ENCODE results near the gene FCGBP.

FCGBP gene

DNA sequence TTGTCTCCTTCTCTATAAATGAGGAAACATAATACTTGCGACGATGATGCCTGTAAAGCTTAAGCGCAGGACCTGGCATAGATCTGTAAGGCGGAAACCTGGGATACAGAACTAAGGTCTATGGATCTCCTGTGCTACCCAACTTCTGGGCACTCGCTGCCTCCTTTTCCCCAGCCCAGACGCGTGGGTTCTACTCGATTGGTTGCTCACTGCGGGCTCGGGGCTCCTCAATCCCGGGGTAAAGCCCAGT is 35.9 kb upstream of the FCGBP start:
- Histone ChIP-seq H3K27ac (ENCODE audit: insufficient read depth in 1 of 2, low read depth in 1 of 2, low read length in 2 of 2, poor library complexity in 1 of 2, severe bottlenecking in 2 of 2) (peak overlapping the region in 1 of 2 experiments; percentile 99), H3K27me3 (replicated peaks in 2 of 5; ENCODE audit: control insufficient read depth in 4 of 5, insufficient read depth in 5 of 5, low read length in 4 of 5) (peaks cover 0 to 43% (median 6%) of the 10 kb centered on the region in 5 experiments), H3K4me1 (ENCODE audit: control extremely low read depth in 1 of 4, control insufficient read depth in 4 of 4, insufficient read depth in 4 of 4, low read length in 3 of 4) (peaks cover 4 to 19% (median 17%) of the 10 kb centered on the region in 4 experiments), H3K9me3 (ENCODE audit: control extremely low read depth in 1 of 5, control insufficient read depth in 4 of 5, insufficient read depth in 2 of 5, low read depth in 1 of 5, low read length in 4 of 5) (no peaks in the 10 kb centered on the region), H3K4me3 (ENCODE audit: control insufficient read depth in 1 of 7, extremely low read depth in 1 of 7, insufficient read depth in 4 of 7, low read depth in 2 of 7, low read length in 6 of 7) (peak overlapping the region; percentile 22 to 98 (median 84)), H3K36me3 (ENCODE audit: control insufficient read depth in 4 of 4, insufficient read depth in 4 of 4, low read length in 3 of 4) (peaks cover 1 to 30% (median 21%) of the 10 kb centered on the region in 4 experiments)
- DNase-seq: peak in 2 of 3 donors; percentile 65 to 75
- ChIA-PET POLR2A (interaction anchor here (0.6 to 1.4 kb wide), 4 partner anchors 22 to 152 kb away, joined by 3 read pairs; partner anchors contain the start of gene ZNF546), CTCF (interaction anchor here (0.5 to 2.1 kb wide), 25 partner anchors 9 to 1825 kb away, joined by 3 to 16 read pairs (median 3); partner anchors contain the start of genes FBL, ZNF780A and ZNF780B)
- 8% methylated on average over 10 of the region's 11 CpGs for WGBS (ENCODE audit: insufficient coverage)

DNA sequence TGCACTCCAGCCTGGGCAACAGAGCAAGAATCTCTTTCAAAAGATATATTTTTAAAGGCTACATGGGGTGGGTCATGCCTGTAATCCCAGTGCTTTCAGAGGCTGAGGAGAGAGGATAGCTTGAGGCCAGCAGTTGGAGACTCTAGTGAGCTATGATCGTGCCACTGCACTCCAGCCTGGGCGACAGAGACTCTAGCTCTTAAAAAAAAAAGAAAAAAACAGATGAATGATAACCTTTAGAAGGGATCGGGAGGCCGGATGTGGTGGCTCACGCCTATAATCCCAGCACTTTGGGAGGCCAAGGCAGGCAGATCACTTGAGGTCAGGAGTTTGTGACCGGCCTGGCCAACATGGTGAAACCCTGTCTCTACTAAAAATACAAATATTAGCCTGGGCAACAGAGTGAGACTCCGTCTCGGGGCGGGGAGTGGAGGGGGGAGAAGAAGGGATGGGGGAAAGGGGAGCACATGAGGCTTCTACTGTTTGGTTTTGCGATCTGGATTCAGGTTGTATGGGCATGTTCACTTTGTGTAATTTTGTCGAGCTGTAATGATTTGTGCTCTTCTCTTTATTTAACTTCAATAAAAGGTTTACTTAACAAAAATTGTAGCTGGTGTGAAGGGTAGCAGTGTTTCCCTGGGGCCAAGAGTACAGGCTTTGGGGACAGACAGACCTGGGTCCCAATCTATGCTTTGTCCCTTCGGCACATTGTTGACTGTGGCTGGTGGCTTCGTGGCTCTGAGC is 35.4 kb upstream of the FCGBP start:
- CTCF ChIA-PET: interaction anchor here (0.5 to 2.1 kb wide), 22 partner anchors 8 to 1825 kb away, joined by 3 to 16 read pairs (median 3); partner anchors contain the start of genes ZNF780A and ZNF780B
- peak overlapping the region in 1 of 2 experiments; percentile 99 for H3K27ac ChIP-seq (ENCODE audit: insufficient read depth in 1 of 2, low read depth in 1 of 2, low read length in 2 of 2, poor library complexity in 1 of 2, severe bottlenecking in 2 of 2)
- WGBS (ENCODE audit: insufficient coverage): 74% methylated on average over 8 of the region's 13 CpGs
- POLR2A ChIA-PET: interaction anchor here (0.6 to 1.4 kb wide), 5 partner anchors 22 to 508 kb away, joined by 3 to 4 read pairs (median 3); partner anchors contain the start of gene ZNF546
- peak overlapping the region in 6 of 7 experiments; percentile 65 to 98 (median 86) for H3K4me3 ChIP-seq (ENCODE audit: control insufficient read depth in 1 of 7, extremely low read depth in 1 of 7, insufficient read depth in 4 of 7, low read depth in 2 of 7, low read length in 6 of 7)
- DNase-seq: no peak
- peaks cover 4 to 19% (median 17%) of the 10 kb centered on the region in 4 experiments for H3K4me1 ChIP-seq (ENCODE audit: control extremely low read depth in 1 of 4, control insufficient read depth in 4 of 4, insufficient read depth in 4 of 4, low read length in 3 of 4)
- peaks cover 0 to 27% (median 18%) of the 10 kb centered on the region in 4 experiments for H3K36me3 ChIP-seq (ENCODE audit: control insufficient read depth in 4 of 4, insufficient read depth in 4 of 4, low read length in 3 of 4)
- peaks cover 0 to 46% (median 6%) of the 10 kb centered on the region in 5 experiments for H3K27me3 ChIP-seq (replicated peaks in 2 of 5; ENCODE audit: control insufficient read depth in 4 of 5, insufficient read depth in 5 of 5, low read length in 4 of 5)
- H3K9me3 ChIP-seq (ENCODE audit: control extremely low read depth in 1 of 5, control insufficient read depth in 4 of 5, insufficient read depth in 2 of 5, low read depth in 1 of 5, low read length in 4 of 5): no peaks in the 10 kb centered on the region

DNA sequence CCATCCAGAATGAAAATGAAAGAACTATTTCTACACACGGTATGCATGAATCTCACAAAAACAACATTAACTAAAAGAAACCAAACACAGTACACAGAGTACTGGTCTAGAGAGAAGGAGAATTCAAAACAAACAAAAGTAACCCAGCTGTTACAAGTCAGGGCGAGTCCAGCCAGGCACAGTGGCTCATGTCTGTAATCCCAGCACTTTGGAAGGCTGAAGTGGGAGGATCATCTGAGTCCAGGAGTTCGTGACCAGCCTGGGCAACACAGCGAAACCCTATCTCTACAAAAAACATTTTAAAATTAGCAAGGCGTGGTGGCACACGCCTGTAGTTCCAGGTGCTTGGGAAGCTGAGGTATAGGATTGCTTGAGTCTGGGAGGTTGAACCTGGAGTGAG is 34.8 kb upstream of the FCGBP start:
- H3K27ac ChIP-seq (ENCODE audit: insufficient read depth in 1 of 2, low read depth in 1 of 2, low read length in 2 of 2, poor library complexity in 1 of 2, severe bottlenecking in 2 of 2): no peak overlapping the region
- DNase-seq: no peak
- no peak overlapping the region for H3K4me3 ChIP-seq (ENCODE audit: control insufficient read depth in 1 of 7, extremely low read depth in 1 of 7, insufficient read depth in 4 of 7, low read depth in 2 of 7, low read length in 6 of 7)
- ChIA-PET POLR2A (interaction anchor here (0.6 kb wide), 1 partner anchor 509 kb away, joined by 4 read pairs; no protein-coding TSS in a partner anchor), CTCF (interaction anchor here (0.9 to 1.3 kb wide), 3 partner anchors 9 to 44 kb away, joined by 3 read pairs; no protein-coding TSS in a partner anchor)
- peaks cover 0 to 21% (median 13%) of the 10 kb centered on the region in 4 experiments for H3K36me3 ChIP-seq (ENCODE audit: control insufficient read depth in 4 of 4, insufficient read depth in 4 of 4, low read length in 3 of 4)
- no peaks in the 10 kb centered on the region for H3K9me3 ChIP-seq (ENCODE audit: control extremely low read depth in 1 of 5, control insufficient read depth in 4 of 5, insufficient read depth in 2 of 5, low read depth in 1 of 5, low read length in 4 of 5)
- peaks cover 4 to 19% (median 17%) of the 10 kb centered on the region in 4 experiments for H3K4me1 ChIP-seq (ENCODE audit: control extremely low read depth in 1 of 4, control insufficient read depth in 4 of 4, insufficient read depth in 4 of 4, low read length in 3 of 4)
- WGBS (ENCODE audit: insufficient coverage): 100% methylated on average over 1 of the region's 6 CpGs
- peaks cover 0 to 46% (median 6%) of the 10 kb centered on the region in 5 experiments for H3K27me3 ChIP-seq (replicated peaks in 2 of 5; ENCODE audit: control insufficient read depth in 4 of 5, insufficient read depth in 5 of 5, low read length in 4 of 5)

DNA sequence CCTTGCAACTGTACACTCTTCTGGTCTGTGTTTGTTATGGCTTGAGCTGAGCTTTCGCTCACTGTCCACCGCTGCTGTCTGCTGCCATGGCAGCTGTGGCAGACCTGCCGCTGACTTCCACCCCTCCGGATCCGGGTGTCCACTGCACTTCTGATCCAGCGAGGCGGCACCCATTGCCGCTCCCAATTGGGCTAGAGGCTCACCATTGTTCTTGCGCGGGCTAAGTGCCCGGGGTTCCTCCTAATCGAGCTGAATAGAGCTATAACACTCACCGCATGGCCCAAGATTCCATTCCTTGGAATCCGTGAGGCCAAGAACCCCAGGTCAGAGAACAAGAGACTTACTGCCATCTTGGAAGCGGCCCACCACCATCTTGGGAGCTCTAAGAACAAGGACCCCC is 34.4 kb upstream of the FCGBP start:
- Histone ChIP-seq H3K4me1 (ENCODE audit: control extremely low read depth in 1 of 4, control insufficient read depth in 4 of 4, insufficient read depth in 4 of 4, low read length in 3 of 4) (peaks cover 4 to 19% (median 17%) of the 10 kb centered on the region in 4 experiments), H3K4me3 (ENCODE audit: control insufficient read depth in 1 of 7, extremely low read depth in 1 of 7, insufficient read depth in 4 of 7, low read depth in 2 of 7, low read length in 6 of 7) (no peak overlapping the region), H3K9me3 (ENCODE audit: control extremely low read depth in 1 of 5, control insufficient read depth in 4 of 5, insufficient read depth in 2 of 5, low read depth in 1 of 5, low read length in 4 of 5) (no peaks in the 10 kb centered on the region), H3K36me3 (ENCODE audit: control insufficient read depth in 4 of 4, insufficient read depth in 4 of 4, low read length in 3 of 4) (peaks cover 0 to 16% (median 9%) of the 10 kb centered on the region in 4 experiments), H3K27ac (ENCODE audit: insufficient read depth in 1 of 2, low read depth in 1 of 2, low read length in 2 of 2, poor library complexity in 1 of 2, severe bottlenecking in 2 of 2) (no peak overlapping the region), H3K27me3 (replicated peaks in 2 of 5; ENCODE audit: control insufficient read depth in 4 of 5, insufficient read depth in 5 of 5, low read length in 4 of 5) (peaks cover 0 to 46% (median 6%) of the 10 kb centered on the region in 5 experiments)
- CTCF ChIA-PET: interaction anchor here (0.9 to 1.3 kb wide), 3 partner anchors 10 to 43 kb away, joined by 3 read pairs; no protein-coding TSS in a partner anchor
- DNase-seq: no peak
- 100% methylated on average over 12 of the region's 15 CpGs for WGBS (ENCODE audit: insufficient coverage)
- POLR2A ChIA-PET: no interaction called here

DNA sequence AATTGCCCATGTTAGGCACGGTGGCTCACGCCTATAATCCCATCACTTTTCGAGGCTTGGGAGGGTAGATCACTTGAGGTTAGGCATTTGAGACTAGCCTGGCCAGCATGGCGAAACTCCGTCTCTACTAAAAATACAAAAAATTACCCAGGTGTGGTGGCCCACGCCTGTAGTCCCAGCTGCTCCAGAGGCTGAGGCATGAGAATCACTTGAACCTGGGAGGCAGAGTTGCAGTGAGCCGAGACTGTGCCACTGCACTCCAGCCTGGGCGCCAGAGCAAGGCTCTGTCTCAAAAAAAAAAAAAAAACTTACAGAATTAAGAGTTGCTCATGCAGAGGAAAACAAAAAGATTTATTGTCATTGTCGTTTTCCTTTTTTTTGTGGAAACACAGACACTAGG is 33.1 kb upstream of the FCGBP start:
- peaks cover 4 to 19% (median 17%) of the 10 kb centered on the region in 4 experiments for H3K4me1 ChIP-seq (ENCODE audit: control extremely low read depth in 1 of 4, control insufficient read depth in 4 of 4, insufficient read depth in 4 of 4, low read length in 3 of 4)
- no peak overlapping the region for H3K27ac ChIP-seq (ENCODE audit: insufficient read depth in 1 of 2, low read depth in 1 of 2, low read length in 2 of 2, poor library complexity in 1 of 2, severe bottlenecking in 2 of 2)
- ChIA-PET POLR2A (no interaction called here), CTCF (no interaction called here)
- 80% methylated on average over 5 of the region's 9 CpGs for whole genome bisulfite sequencing (ENCODE audit: insufficient coverage)
- DNase-seq: no peak
- H3K4me3 ChIP-seq (ENCODE audit: control insufficient read depth in 1 of 7, extremely low read depth in 1 of 7, insufficient read depth in 4 of 7, low read depth in 2 of 7, low read length in 6 of 7): no peak overlapping the region
- no peaks in the 10 kb centered on the region for H3K9me3 ChIP-seq (ENCODE audit: control extremely low read depth in 1 of 5, control insufficient read depth in 4 of 5, insufficient read depth in 2 of 5, low read depth in 1 of 5, low read length in 4 of 5)
- H3K27me3 ChIP-seq (replicated peaks in 2 of 5; ENCODE audit: control insufficient read depth in 4 of 5, insufficient read depth in 5 of 5, low read length in 4 of 5): peaks cover 0 to 51% (median 6%) of the 10 kb centered on the region in 5 experiments
- H3K36me3 ChIP-seq (ENCODE audit: control insufficient read depth in 4 of 4, insufficient read depth in 4 of 4, low read length in 3 of 4): peaks cover 0 to 4% (median 4%) of the 10 kb centered on the region in 4 experiments

DNA sequence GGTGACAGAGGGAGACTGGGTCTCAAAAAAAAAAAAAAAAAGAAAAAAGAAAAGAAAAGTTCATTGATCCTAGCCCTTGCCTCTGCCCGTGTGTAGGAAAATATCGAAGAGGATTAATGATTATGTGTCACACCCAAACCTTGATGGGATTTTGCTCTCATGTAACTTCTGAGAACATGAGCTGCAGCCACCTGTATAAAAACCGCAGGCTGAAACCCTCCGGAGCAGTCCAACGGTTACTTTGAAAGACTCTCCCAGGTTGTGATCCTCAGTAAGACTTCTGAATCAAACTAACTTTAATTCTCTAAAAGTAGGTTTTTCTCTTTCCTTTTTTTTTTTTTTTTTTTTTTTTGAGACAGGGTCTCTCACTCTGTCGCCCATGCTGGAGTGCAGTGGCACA is 32.2 kb upstream of the FCGBP start:
- Histone ChIP-seq H3K4me3 (ENCODE audit: control insufficient read depth in 1 of 7, extremely low read depth in 1 of 7, insufficient read depth in 4 of 7, low read depth in 2 of 7, low read length in 6 of 7) (no peak overlapping the region), H3K27me3 (replicated peaks in 2 of 5; ENCODE audit: control insufficient read depth in 4 of 5, insufficient read depth in 5 of 5, low read length in 4 of 5) (peaks cover 0 to 60% (median 6%) of the 10 kb centered on the region in 5 experiments), H3K27ac (ENCODE audit: insufficient read depth in 1 of 2, low read depth in 1 of 2, low read length in 2 of 2, poor library complexity in 1 of 2, severe bottlenecking in 2 of 2) (no peak overlapping the region), H3K4me1 (ENCODE audit: control extremely low read depth in 1 of 4, control insufficient read depth in 4 of 4, insufficient read depth in 4 of 4, low read length in 3 of 4) (peaks cover 1 to 13% (median 11%) of the 10 kb centered on the region in 4 experiments), H3K9me3 (ENCODE audit: control extremely low read depth in 1 of 5, control insufficient read depth in 4 of 5, insufficient read depth in 2 of 5, low read depth in 1 of 5, low read length in 4 of 5) (peaks cover 0 to 5% (median 0%) of the 10 kb centered on the region in 5 experiments), H3K36me3 (ENCODE audit: control insufficient read depth in 4 of 4, insufficient read depth in 4 of 4, low read length in 3 of 4) (no peaks in the 10 kb centered on the region)
- WGBS (ENCODE audit: insufficient coverage): 97% methylated on average over 6 of the region's 6 CpGs
- CTCF ChIA-PET: no interaction called here
- no peak for DNase-seq
- POLR2A ChIA-PET: interaction anchor here (0.6 kb wide), 1 partner anchor 182 kb away, joined by 3 read pairs; no protein-coding TSS in a partner anchor

DNA sequence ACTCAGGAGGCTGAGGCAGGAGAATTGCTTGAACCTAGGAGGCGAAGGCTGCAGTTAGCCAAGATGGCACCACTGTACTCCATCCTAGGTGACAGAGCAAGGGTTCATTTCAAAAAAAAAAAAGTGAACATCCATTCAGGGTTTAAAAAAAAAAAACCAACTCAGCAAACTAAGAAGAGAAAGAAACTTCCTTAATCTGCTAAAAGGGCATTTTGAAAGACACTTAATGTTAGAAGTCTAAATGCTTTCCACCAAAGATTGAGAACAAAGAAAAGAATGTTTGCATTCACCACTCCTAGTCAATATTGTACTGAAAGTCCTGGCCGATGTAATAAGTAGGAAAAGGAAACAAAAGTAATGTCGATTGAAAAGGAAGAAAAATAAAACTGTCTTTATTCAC is 29.5 kb upstream of the FCGBP start:
- POLR2A ChIA-PET: no interaction called here
- H3K27ac ChIP-seq (ENCODE audit: insufficient read depth in 1 of 2, low read depth in 1 of 2, low read length in 2 of 2, poor library complexity in 1 of 2, severe bottlenecking in 2 of 2): no peak overlapping the region
- no peaks in the 10 kb centered on the region for H3K4me1 ChIP-seq (ENCODE audit: control extremely low read depth in 1 of 4, control insufficient read depth in 4 of 4, insufficient read depth in 4 of 4, low read length in 3 of 4)
- no peak overlapping the region for H3K4me3 ChIP-seq (ENCODE audit: control insufficient read depth in 1 of 7, extremely low read depth in 1 of 7, insufficient read depth in 4 of 7, low read depth in 2 of 7, low read length in 6 of 7)
- CTCF ChIA-PET: no interaction called here
- H3K9me3 ChIP-seq (ENCODE audit: control extremely low read depth in 1 of 5, control insufficient read depth in 4 of 5, insufficient read depth in 2 of 5, low read depth in 1 of 5, low read length in 4 of 5): peaks cover 0 to 8% (median 0%) of the 10 kb centered on the region in 5 experiments
- H3K36me3 ChIP-seq (ENCODE audit: control insufficient read depth in 4 of 4, insufficient read depth in 4 of 4, low read length in 3 of 4): no peaks in the 10 kb centered on the region
- peaks cover 0 to 69% (median 12%) of the 10 kb centered on the region in 5 experiments for H3K27me3 ChIP-seq (replicated peaks in 2 of 5; ENCODE audit: control insufficient read depth in 4 of 5, insufficient read depth in 5 of 5, low read length in 4 of 5)
- no peak for DNase-seq
- no CpG with 5 or more reads among the region's 3 CpGs for WGBS (ENCODE audit: insufficient coverage)
